HT1080 (cell line): ENCODE measurements around the gene SHROOM3. TPM values are rescaled to one million over a fixed set of nuclear protein-coding genes. Genes with fewer than 3 reads are reported as not detected.

Experiments
- DNase-seq: peaks from one replicate; pipeline ENCODE4 v3.0.0-alpha.2; 2015; ENCODE audit warnings: low read depth
- total RNA-seq: library from RNA; depleted of rRNA; stranded (reverse); fragments of >200 nt; shearing (Covaris generic); gene quantifications from 2 replicates; pipeline ENCODE4 v1.2.3, GENCODE V29; 2014

Gene SHROOM3
- total RNA-seq, 1 experiment from 2014 or later = 11.8 TPM

DNA sequence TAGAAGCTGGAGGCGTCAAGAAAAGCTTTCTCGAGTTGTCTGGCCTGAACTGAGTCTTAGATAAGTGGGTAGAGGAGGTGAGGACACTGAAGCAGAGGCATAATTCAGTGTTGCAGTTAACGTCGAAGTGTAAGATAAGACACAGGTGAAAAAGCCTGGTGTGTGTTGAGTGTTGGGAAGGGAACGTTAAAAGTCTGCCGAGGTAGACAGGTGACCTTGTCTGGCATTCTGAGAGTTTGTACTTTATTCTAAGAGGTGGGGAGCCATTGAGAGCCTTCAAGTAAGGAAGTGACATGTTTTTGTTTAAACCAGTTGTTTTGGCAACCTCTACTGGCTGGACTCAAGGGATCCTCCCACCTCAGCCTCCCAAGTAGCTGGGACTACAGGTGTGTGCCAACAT is 219.1 kb downstream of the SHROOM3 start:
- no peak for DNase-seq

DNA sequence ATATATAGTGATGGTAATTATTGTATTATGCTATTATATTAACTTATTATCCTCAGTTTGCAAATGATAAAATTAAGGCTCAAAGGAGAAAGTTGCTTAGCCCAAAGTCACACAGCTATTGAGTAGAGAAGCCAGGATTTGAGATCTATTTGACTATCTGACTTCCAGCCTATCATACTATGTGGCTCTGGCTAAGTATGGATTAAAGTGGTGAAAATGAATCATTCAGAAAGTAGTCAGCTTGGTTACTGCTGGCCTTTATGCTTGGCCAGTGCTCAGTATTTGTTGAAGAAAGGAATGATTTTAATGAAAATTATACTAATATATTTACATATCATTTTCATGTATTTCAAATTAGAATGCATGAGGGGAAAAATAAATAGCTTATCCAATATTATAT is 219.8 kb downstream of the SHROOM3 start:
- no peak for DNase-seq

DNA sequence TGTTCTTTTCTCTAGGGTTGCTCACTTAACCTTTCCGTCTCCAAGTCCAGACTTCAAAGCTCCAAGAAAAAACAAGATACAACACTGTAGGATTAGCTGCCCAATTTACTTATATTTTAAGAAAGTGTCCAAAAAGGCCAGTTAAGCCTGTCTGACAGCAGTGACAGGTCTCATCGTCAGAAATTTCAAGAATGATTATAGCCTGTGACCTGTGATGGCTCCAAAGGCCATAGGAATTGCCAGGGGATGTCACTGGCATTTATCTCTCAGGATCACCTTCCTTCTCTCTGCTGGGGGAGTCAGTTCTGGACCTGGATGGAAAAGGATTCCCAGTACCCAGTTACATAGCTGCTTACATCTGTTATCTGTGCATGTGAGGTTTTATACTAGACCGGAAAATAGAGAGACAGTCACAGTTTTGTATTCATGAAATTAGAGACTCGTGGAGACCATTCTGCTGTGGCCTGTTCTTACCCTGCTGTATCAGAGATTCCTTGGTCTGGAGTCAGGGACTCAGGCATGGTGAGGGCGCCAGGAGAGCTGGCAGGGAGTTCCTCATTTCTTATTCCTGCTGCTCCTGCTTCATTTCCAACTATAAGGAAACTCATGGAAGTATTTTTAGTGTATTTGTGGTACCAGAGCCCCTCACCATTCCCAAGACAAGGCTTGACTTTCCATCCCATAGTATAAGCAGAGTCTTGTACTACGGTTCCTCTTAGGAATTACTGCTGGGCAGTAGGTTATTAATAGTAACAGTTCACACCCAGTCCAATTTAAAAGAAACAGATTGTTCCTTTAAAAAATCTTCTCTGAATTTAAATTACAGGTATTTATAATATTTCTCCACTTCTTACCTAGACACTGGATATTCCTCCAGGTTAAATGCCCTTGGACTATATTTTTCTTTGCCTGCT is 220.8 kb downstream of the SHROOM3 start:
- no peak for DNase-seq

DNA sequence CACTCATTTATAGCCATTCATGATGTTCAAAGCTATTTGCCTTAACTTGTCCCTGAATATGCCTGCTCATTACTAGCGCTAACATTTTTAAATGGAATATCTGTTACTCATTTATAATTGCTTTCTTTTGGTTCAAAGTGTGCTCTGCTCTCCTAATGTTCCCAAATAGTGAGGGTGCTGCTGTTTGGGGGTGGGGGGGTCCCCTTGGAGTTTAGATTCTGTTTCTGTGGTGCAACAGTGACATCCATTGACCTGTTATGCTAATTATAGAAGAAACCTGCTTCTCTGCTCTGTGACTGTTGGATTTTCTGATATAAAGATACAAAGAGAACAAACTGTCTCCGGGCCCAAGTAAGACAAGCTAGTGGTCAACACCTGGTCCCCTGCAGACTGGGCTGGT is 222.4 kb downstream of the SHROOM3 start:
- DNase-seq = no peak

DNA sequence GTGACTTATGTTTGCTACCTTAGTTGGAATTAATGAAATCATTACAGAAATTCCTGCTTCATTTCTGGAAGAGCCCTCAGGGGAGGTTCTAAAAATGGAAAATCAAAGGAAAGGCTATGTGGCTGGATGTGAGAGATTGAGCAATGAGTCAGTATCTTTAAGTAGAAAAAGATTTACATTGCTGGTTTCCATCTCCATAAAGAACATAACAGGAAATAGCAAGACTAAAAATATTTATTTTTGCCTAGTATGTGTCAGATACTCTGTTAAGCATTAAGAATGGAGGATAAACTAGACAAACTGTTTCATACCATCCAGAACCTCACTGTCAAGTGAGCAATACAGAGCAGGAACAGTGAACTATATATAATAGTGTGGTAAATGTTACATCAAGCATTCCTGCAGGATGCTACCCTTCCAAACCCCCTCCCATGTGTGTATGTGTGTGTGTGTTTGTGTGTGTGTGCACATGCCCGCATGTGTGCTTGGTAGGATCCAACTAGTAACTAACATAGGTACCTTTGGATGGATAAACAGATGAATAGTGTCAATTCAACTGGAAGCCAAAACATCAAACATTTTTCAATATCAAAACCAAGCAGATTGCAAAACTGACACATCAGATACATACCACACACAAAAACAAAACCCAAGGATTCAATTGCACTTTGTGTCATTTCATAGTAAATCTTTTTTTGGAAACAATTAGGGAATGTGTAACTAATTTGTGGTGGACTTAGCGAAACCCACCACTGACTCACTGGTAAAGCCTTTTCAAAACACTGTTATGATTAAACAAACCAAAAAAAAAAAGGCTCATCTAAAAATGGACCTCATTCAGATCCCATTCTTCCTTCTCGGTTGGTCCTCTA is 223.4 kb downstream of the SHROOM3 start:
- peak; percentile 78 for DNase-seq

DNA sequence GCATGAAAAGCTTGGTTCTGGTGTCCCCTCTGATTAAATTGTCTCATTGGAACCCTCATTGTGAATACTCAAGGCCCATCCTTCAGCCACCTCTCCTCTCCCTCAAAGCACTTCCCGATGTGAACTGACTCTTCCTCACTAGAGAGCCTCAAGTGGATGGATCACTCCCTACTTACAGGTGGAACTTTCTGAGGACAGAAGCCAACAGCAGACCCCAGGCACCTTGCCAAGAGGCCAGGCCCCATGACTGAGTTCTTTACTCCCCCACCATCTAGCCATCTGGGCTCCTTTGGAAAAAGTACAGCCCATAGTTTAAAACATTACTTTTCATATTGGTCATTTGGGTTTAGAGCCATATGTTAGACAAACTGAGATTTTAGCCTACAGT is 224.1 kb downstream of the SHROOM3 start:
- peak; percentile 36 for DNase-seq

DNA sequence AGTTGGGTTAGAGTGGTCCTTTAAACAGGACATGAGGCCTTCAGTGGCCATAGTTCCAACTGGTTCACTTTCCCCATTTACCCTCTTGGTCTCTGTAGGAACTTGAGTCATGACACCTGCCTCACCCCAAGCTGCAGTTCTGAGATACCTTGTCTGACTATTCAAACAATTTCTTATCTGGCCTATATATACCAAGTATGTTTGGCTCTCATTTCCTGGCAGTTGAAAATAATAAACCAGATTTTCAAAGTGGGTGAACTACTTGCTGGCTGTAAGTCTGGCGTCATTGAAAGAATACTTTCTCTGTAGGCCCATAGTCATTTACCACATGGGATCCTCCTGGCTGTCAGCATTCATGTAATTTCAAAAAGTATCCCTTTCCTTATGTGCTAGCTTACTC is 228.8 kb downstream of the SHROOM3 start:
- DNase-seq = no peak

DNA sequence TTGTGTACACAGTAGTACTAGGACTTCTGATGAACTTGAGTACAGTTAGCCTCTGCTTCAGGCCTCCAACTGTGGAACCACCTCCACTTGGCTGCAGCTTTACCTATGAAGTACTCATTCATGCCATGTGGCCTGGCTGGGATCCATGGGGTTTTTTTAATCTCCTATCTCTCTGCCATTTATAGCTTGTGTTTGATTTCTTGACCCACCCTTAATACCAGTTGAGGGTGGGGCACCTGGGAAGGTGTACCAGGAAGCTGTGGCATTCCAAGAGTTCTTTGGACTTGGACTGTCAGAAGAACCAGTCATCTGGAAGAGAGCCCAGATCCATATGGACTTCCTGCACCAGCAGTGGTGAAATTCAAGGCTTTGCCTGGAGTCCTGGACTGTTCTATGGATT is 230.1 kb downstream of the SHROOM3 start:
- peak; percentile 81 for DNase-seq

DNA sequence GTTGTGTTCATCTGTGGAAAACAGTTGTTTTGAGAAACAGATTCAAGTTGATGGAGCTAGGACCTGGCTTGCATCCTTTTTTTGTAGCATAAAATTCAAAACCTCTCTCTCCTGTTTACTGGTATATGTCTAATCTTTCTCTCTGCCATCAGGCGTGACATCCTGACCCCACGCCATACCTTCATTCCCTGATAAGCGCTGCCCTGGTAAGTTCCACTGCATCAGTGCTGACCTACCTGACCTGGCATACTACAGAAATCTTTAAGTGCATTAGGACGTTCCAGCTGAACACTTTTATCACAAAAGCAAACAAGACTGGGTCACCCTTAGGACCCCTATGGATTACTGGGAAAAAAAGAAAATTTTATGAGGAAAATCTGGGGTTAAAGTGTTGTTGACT is 230.7 kb downstream of the SHROOM3 start:
- DNase-seq = no peak

DNA sequence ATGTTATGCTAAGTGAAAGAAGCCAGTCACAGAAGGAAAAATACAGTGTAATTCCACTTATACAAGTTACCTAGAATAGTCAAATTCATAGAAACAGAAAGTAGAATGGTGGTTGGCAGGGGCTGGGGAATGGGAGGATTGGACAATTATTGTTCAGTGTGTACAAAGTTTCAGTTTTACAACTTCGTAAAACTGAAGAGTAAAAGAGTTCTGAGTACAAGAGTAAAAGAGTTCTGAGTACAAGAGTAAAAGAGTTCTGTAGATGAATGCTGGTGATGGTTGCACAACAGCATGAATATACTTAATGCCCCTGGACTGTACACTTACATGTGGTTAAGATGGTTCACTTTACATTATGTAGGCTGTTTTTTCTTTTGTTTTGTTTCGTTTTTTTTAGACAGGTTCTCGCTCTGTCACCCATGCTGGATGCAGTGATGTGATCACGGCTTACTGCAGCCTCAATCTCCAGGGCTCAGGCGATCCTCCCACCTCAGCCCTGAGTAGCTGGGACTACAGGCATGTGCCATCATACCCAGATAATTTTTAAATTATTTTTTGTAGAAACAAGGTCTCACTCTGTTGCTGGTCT is 232.0 kb downstream of the SHROOM3 start:
- DNase-seq = no peak

DNA sequence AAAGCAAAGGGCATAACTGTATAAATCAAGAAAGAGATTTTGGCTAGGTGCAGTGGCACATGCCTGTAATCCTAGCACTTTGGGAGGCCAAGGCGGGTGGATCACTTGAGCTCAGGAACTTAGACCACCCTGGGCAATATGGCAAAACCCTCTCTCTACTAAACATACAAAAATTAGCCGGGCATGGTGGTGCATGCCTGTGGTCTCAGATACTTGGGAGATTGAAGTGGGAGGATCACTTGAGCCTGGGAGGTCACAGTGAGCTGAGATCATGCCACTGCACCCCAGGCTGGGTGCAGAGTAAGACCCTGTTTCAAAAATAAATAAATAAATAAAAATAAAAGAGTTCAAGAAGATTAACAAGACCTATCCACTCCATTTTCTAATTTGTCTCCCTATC is 235.6 kb downstream of the SHROOM3 start:
- no peak for DNase-seq

DNA sequence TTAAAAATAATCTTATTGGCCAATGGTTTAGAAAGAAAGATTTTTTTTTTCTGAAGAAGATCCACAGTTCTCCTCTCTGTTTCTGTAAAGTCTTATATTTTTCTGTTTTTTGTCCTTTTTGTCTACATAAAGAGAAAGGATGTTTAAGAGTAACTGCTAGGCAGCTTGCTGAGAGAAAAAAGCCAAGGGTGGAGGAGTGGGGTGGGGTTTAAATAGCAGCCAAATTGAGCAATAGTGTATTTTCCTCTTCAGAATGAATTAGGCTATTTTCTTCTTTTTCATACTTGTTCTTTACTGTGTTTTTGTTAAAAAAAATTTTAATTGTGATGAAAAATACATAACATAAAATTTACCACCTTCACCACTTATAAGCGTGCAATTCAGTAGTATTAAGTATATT is 238.3 kb downstream of the SHROOM3 start:
- no peak for DNase-seq

DNA sequence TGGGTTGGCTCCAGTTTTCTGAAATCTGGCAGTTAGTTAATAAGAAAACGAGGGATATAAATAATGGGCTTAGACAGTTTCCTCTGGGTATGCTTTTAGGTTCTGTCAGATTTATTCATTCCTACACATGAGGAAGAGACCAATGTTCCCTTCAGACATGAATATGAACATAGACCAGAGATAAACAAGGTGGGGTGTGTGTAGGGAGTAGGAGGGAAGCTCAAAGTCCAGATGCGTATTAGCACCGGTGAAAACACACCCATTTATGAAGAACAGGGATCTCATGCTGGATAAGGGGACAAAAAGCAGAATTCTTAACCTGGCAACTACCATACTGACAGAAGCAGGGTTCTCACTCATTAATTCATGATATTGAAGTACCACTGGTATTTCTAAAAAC is 240.0 kb downstream of the SHROOM3 start:
- DNase-seq = no peak

DNA sequence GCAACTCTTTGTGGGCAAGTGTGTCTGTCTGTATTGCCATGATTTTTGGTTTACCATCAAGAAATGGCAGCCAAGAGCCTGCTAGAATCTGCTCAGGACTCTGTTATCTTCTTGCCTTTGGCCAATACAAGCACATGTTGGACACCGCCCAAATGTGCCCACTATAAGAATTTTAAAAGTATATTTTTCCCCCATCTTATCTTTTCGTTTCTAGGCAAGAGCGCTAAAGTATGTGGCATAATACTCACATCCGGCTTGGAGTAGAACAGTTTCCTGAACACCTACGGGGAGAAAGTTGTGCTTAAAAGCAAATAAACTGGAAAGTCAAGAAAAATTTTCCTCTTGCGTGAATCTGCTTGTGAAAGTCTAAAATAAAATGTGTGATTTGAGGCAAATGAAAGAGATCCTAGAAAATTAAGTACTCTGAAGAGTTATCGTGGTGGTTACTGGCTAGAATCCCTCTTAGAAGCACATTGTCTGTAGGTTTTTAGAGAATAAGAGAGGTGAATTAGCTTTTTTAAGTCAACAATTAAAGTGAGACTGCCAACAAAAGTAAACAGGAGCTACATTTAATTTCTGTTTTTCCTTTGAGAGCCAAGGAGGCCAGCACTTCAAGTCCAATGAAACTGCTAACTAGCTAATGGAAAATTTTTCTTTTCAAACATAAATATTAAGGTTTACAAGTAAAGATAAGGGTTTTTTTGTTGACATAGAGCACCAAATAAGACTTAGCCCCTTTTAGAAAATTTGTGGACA is 242.7 kb downstream of the SHROOM3 start:
- DNase-seq = no peak

DNA sequence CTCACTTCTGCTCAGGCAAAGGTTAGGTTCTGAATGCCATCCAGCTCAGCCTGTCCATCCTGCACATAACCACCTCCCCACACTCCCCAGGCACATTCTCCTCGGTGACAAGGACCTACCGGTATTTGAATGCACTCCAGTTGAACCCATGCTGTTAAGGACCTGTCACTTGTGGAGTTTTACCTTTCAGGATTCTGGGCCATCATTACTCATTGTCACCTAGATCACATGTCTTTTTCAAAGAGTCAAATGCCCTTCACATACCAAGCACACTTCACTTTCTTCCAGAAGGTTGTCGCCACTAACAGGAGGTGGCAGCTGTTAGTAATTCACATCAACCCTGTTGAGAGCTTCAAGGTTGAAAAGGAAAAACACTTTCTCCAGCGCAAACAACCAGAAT is 244.7 kb downstream of the SHROOM3 start:
- DNase-seq = no peak

DNA sequence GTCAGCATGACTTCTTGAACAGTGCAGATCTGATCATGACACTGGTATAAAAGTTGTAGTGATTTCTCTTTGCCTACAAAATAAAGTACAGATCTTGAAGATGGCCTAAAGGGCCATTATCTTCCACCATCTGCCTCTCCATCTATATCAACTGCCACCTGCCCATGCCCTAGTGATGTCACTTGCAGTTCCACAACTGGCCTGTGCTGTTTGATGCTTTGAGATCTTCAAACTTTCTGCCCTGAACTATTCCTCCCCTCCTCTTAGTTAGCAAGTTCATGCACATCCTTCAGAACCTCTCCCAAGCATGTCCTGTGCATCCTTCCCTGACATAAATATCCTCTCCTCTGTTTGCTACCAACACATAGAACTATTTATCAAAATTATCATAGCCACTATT is 245.9 kb downstream of the SHROOM3 start:
- no peak for DNase-seq

DNA sequence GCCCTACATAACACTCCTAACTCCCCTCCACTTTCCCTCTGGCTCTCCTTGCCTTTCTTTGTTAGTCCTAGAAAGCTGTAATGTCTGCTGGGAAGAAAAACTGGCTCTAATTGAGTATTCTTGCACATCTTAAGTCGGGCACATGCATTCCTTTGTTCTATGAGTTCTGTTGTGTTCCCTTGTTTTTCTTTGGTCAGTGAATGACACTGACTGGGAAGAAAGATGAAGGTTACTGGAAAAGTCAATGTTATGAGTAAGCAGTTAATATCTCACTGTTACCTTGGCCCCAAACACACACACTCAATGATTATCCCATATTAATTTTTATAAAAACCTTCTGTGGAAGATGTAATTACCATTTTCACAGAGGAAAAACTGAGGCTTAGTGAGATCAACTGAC is 247.0 kb downstream of the SHROOM3 start:
- no peak for DNase-seq

DNA sequence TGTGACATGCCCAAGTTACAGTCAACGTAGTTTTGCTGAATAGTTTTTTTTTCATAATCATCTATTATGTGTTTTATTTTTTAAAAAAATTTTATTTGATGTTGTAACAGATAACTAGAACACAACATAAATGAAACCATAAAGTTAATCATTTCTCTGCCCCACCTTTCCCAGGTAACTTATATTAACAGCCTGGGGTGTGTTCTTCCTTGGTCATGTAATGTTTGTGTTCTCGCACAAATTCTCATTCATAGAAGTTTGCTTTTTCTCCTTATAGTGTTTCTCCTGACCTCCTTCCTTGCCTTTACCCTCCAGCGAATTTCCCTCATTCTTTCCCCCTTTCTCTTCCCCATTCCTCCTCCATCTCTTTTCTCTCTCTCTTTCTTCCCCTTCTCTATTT is 248.1 kb downstream of the SHROOM3 start:
- no peak for DNase-seq

DNA sequence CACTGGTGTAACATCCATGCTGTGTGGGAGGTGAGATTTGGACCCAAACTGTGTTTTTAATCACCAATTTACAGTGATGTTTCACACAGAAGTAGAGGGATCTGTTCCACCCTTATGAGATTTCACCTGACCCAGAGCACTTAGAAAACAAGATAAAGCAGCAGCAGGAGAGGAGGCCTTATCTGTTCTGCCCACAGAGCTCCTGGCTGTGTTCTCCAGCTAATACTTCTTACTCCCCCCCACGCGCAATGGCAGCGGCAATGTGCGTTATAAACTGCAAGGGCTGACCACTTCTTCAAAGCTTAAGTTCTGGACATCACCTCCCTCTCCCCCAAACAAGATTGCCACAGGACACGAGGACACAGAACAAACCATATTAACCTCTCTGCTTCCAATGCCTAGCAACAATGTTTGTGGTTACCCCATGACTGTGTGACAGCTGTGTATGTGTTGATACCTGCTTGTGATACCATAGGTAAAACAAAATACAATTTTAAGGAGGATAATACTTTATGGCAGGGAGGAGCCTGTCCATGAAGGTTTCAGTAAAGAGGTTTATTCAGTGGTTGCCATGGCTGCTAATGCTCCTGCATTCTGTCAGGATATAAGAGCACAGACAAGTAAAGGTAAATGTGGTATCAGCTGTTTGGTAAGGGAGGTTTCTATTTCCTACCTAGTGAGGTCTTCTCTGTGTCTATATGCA is 252.9 kb downstream of the SHROOM3 start:
- no peak for DNase-seq

DNA sequence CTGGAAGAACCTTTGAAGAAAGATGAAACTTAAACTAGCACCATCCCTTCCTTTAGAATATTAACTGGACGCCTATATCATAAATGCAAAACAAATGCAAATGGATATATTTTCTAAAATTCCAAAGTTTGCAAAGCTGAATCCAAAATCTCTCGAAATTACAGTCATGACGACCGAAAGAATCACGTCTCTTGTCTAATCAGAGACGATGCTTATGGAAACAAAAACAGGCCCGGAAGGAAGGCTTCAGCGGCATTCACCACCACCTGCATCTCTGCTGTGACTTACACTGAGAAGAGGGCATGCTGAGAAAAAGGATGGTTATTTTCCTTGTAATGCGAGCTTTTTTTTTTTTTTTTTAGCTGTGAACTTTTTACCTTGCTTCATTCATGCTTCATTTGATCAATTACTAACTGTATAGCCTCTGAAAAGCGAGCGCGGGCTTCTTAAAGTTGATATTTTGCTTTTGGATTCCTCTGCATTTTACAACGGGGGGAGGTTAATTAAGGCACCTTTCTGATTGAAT is 253.7 kb downstream of the SHROOM3 start:
- DNase-seq = peak; percentile 26
